ENCODE results near the gene GSTT4. TPM values are rescaled to one million over a fixed set of nuclear protein-coding genes. Genes with fewer than 3 reads are reported as not detected.
A peak's percentile ranks its signal among the peaks of the same experiment; 100 is the strongest.

GSTT4 gene
- total and polyA plus RNA-seq, 2 of the 13 experiments (the other 11 are each of a cell fraction or from before 2014, with no cell fraction given): 0.59 to 0.62 TPM

DNA sequence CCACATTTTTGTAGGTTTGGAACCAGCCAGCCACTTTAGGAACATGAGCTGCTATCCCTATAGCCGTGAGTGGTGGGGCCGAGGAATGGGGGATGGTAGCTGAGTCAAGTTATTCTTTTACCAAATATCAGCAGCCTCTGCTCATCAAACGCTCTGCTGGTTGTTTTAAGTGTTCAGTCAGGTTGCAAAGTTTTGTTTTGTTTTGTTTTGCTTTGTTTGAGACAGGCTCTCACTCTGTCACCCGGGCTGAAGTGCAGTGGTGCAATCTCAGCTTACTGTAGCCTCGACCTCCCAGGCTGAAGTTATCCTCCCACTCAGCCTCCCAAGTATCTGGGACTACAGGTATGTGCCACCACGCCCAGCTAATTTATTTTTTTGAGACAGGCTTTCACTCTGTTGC lies 20.2 kb upstream of the GSTT4 start (continued):
- TF ChIP-seq, protein P1, sequence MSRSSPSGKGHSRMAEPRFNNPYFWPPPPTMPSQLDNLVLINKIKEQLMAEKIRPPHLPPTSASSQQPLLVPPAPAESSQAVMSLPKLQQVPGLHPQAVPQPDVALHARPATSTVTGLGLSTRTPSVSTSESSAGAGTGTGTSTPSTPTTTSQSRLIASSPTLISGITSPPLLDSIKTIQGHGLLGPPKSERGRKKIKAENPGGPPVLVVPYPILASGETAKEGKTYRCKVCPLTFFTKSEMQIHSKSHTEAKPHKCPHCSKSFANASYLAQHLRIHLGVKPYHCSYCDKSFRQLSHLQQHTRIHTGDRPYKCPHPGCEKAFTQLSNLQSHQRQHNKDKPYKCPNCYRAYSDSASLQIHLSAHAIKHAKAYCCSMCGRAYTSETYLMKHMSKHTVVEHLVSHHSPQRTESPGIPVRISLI (CRISPR knock-in tag; IDR thresholded peaks at IDR 0.05; ENCODE audit: borderline replicate concordance): no peak
- TF ChIP-seq ZNF326 (CRISPR knock-in tag; IDR thresholded peaks at IDR 0.05; ENCODE audit: borderline replicate concordance) (no peak), NR2F1 (CRISPR knock-in tag; IDR thresholded peaks at IDR 0.05) (no peak), RXRB (CRISPR knock-in tag; IDR thresholded peaks at IDR 0.05; ENCODE audit: borderline replicate concordance) (no peak), HDAC1 (CRISPR knock-in tag; IDR thresholded peaks at IDR 0.05) (peak; percentile 44; the same call in 1 of the 2 replicates), SOX6 (IDR thresholded peaks at IDR 0.05) (no peak), SOX6 (CRISPR knock-in tag; IDR thresholded peaks at IDR 0.05) (peak; percentile 88), PITX1 (CRISPR knock-in tag; IDR thresholded peaks at IDR 0.05) (0 out of 2 replicates have a peak, but pooled peaks have one; percentile 17), ZNF337 (CRISPR knock-in tag; IDR thresholded peaks at IDR 0.05; ENCODE audit: borderline replicate concordance, low read depth) (no peak), SRSF9 (IDR thresholded peaks at IDR 0.05; ENCODE audit: borderline replicate concordance, insufficient read depth, low read depth, low read length, poor library complexity, severe bottlenecking) (no peak)
- TF ChIP-seq, protein P2, sequence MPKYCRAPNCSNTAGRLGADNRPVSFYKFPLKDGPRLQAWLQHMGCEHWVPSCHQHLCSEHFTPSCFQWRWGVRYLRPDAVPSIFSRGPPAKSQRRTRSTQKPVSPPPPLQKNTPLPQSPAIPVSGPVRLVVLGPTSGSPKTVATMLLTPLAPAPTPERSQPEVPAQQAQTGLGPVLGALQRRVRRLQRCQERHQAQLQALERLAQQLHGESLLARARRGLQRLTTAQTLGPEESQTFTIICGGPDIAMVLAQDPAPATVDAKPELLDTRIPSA (CRISPR knock-in tag; IDR thresholded peaks at IDR 0.05; ENCODE audit: borderline replicate concordance): no peak
- TF ChIP-seq, protein P3, sequence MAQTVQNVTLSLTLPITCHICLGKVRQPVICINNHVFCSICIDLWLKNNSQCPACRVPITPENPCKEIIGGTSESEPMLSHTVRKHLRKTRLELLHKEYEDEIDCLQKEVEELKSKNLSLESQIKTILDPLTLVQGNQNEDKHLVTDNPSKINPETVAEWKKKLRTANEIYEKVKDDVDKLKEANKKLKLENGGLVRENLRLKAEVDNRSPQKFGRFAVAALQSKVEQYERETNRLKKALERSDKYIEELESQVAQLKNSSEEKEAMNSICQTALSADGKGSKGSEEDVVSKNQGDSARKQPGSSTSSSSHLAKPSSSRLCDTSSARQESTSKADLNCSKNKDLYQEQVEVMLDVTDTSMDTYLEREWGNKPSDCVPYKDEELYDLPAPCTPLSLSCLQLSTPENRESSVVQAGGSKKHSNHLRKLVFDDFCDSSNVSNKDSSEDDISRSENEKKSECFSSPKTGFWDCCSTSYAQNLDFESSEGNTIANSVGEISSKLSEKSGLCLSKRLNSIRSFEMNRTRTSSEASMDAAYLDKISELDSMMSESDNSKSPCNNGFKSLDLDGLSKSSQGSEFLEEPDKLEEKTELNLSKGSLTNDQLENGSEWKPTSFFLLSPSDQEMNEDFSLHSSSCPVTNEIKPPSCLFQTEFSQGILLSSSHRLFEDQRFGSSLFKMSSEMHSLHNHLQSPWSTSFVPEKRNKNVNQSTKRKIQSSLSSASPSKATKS (CRISPR knock-in tag; IDR thresholded peaks at IDR 0.05): no peak
- TF ChIP-seq, protein P4, sequence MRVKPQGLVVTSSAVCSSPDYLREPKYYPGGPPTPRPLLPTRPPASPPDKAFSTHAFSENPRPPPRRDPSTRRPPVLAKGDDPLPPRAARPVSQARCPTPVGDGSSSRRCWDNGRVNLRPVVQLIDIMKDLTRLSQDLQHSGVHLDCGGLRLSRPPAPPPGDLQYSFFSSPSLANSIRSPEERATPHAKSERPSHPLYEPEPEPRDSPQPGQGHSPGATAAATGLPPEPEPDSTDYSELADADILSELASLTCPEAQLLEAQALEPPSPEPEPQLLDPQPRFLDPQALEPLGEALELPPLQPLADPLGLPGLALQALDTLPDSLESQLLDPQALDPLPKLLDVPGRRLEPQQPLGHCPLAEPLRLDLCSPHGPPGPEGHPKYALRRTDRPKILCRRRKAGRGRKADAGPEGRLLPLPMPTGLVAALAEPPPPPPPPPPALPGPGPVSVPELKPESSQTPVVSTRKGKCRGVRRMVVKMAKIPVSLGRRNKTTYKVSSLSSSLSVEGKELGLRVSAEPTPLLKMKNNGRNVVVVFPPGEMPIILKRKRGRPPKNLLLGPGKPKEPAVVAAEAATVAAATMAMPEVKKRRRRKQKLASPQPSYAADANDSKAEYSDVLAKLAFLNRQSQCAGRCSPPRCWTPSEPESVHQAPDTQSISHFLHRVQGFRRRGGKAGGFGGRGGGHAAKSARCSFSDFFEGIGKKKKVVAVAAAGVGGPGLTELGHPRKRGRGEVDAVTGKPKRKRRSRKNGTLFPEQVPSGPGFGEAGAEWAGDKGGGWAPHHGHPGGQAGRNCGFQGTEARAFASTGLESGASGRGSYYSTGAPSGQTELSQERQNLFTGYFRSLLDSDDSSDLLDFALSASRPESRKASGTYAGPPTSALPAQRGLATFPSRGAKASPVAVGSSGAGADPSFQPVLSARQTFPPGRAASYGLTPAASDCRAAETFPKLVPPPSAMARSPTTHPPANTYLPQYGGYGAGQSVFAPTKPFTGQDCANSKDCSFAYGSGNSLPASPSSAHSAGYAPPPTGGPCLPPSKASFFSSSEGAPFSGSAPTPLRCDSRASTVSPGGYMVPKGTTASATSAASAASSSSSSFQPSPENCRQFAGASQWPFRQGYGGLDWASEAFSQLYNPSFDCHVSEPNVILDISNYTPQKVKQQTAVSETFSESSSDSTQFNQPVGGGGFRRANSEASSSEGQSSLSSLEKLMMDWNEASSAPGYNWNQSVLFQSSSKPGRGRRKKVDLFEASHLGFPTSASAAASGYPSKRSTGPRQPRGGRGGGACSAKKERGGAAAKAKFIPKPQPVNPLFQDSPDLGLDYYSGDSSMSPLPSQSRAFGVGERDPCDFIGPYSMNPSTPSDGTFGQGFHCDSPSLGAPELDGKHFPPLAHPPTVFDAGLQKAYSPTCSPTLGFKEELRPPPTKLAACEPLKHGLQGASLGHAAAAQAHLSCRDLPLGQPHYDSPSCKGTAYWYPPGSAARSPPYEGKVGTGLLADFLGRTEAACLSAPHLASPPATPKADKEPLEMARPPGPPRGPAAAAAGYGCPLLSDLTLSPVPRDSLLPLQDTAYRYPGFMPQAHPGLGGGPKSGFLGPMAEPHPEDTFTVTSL (CRISPR knock-in tag; IDR thresholded peaks at IDR 0.05; ENCODE audit: borderline replicate concordance): no peak
- TF ChIP-seq, protein P5, sequence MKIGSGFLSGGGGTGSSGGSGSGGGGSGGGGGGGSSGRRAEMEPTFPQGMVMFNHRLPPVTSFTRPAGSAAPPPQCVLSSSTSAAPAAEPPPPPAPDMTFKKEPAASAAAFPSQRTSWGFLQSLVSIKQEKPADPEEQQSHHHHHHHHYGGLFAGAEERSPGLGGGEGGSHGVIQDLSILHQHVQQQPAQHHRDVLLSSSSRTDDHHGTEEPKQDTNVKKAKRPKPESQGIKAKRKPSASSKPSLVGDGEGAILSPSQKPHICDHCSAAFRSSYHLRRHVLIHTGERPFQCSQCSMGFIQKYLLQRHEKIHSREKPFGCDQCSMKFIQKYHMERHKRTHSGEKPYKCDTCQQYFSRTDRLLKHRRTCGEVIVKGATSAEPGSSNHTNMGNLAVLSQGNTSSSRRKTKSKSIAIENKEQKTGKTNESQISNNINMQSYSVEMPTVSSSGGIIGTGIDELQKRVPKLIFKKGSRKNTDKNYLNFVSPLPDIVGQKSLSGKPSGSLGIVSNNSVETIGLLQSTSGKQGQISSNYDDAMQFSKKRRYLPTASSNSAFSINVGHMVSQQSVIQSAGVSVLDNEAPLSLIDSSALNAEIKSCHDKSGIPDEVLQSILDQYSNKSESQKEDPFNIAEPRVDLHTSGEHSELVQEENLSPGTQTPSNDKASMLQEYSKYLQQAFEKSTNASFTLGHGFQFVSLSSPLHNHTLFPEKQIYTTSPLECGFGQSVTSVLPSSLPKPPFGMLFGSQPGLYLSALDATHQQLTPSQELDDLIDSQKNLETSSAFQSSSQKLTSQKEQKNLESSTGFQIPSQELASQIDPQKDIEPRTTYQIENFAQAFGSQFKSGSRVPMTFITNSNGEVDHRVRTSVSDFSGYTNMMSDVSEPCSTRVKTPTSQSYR (CRISPR knock-in tag; IDR thresholded peaks at IDR 0.05; ENCODE audit: borderline replicate concordance): peak; percentile 72

Data from HepG2 (cell line).